Measurements from ENCODE around the gene FCRLB.

- TF ChIP-seq SP1 (IDR thresholded peaks at IDR 0.05): no peak
- no peak for TF ChIP-seq FOXK2 (IDR thresholded peaks at IDR 0.05)
- no peak for TF ChIP-seq CTBP1 (IDR thresholded peaks at IDR 0.05; ENCODE audit: borderline replicate concordance)
- no peak for TF ChIP-seq FOXA1 (IDR thresholded peaks at IDR 0.05)
- TF ChIP-seq BHLHE40 (IDR thresholded peaks at IDR 0.05; ENCODE audit: borderline replicate concordance): no peak
- TF ChIP-seq FOXM1 (IDR thresholded peaks at IDR 0.05; ENCODE audit: borderline replicate concordance): no peak
- TF ChIP-seq ARNT (IDR thresholded peaks at IDR 0.05): no peak
- TF ChIP-seq ZNF384 (IDR thresholded peaks at IDR 0.05): no peak
- TF ChIP-seq SUZ12 (IDR thresholded peaks at IDR 0.05): no peak
- no peak for TF ChIP-seq LEF1 (IDR thresholded peaks at IDR 0.05; ENCODE audit: borderline replicate concordance)
- no peak for TF ChIP-seq TARDBP (IDR thresholded peaks at IDR 0.05)
- no peak for TF ChIP-seq HDGF (IDR thresholded peaks at IDR 0.05; ENCODE audit: borderline replicate concordance)
Measured at GRCh38 chr1:161771973-161772372, 50.6 kb downstream of the FCRLB start.
